ENCODE results near the gene LRCH4.

GRCh38 chr7:100591596-100591995 is 5.7 kb upstream of the LRCH4 start:
- no peak for TF ChIP-seq CTCF (IDR thresholded peaks at IDR 0.05)
- TF ChIP-seq POLR2AphosphoS5 (IDR thresholded peaks at IDR 0.05; ENCODE audit: low read depth, low read length) = no peak
- TF ChIP-seq REST (IDR thresholded peaks at IDR 0.05; ENCODE audit: insufficient read depth in 1 of 2, low read depth in 2 of 2, low read length in 1 of 2) = no peak
- TF ChIP-seq SIN3A (IDR thresholded peaks at IDR 0.05; ENCODE audit: borderline replicate concordance, insufficient read depth, low read depth, low read length) = no peak
